Vagina (tissue), 2 donors: Measurements from ENCODE around the gene RBM3.

Source experiments
- POLR2A ChIP-seq, 2 donors: fragments of 450-650 bp; IDR thresholded peaks; one replicate each; pipeline ENCODE4 v1.6.1; 2017; ENCODE audit warnings: antibody characterized with exemption in 2 of 2, mild to moderate bottlenecking in 2 of 2, moderate library complexity in 2 of 2
- POLR2AphosphoS5 ChIP-seq, 2 donors: sonication (generic); formaldehyde crosslinking; IDR thresholded peaks; one replicate each; pipeline ENCODE4 v1.9.0; 2017; ENCODE audit warnings: antibody characterized with exemption in 2 of 2, mild to moderate bottlenecking in 2 of 2, low read depth in 1 of 2; ENCODE audit not compliant: insufficient read depth in 1 of 2
- TF ChIP-seq, protein P1 (sequence below), 3 experiments: fragments of 450-650 bp in 2 of 3; fragments of 200-600 bp in 1 of 3; sonication (generic) in 1 of 3; IDR thresholded peaks; one replicate each; pipeline ENCODE4 v1.5.1; 2017 to 2019; ENCODE audit warnings: antibody characterized with exemption in 3 of 3, mild to moderate bottlenecking in 2 of 3, moderate library complexity in 2 of 3

DNA sequence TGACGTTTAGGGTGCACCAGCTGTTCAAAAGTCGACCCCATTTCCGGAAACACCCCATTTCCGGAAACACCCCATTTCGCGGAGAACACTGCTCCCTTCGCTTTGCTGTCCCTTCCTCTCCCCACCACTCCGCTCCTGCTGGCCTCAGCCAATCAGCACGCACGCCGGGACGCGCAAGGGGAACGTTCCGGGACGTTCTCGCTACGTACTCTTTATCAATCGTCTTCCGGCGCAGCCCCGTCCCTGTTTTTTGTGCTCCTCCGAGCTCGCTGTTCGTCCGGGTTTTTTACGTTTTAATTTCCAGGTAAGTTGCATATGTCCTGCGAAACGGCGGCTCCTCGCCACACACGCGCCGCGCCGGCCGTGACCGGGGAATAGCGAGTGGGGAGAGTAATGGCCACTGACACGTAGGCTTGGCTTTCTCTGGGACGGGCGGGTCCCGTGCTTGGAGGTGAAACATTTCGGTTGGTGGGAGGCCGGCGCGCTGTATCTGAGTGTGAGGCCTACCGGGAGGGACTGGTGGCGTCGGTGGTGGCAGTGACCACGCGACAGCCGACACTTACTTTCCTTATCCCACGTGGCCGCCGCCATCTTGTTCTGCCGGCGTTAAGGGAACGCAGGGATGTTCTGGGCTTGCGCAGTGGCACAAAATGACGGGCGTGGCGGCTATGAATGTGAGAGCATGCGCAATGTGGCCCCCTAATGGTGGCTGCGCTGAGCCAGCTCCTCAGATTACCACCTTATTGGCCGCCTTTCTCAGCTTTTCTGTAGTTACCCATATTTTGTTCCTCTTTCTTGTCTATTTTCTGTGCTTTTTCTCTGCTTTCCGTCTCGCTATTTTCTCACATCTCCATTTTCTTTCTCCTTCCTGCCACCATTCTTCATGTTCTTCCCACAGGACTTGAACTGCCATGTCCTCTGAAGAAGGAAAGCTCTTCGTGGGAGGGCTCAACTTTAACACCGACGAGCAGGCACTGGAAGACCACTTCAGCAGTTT lies at the start of gene RBM3:
- TF ChIP-seq POLR2A (IDR thresholded peaks at IDR 0.05) (peak in 1 of 2 donors; percentile 67), POLR2AphosphoS5 (IDR thresholded peaks at IDR 0.05; ENCODE audit: insufficient read depth in 1 of 2, low read depth in 1 of 2) (peak; percentile 62 to 99)
- TF ChIP-seq, protein P1, sequence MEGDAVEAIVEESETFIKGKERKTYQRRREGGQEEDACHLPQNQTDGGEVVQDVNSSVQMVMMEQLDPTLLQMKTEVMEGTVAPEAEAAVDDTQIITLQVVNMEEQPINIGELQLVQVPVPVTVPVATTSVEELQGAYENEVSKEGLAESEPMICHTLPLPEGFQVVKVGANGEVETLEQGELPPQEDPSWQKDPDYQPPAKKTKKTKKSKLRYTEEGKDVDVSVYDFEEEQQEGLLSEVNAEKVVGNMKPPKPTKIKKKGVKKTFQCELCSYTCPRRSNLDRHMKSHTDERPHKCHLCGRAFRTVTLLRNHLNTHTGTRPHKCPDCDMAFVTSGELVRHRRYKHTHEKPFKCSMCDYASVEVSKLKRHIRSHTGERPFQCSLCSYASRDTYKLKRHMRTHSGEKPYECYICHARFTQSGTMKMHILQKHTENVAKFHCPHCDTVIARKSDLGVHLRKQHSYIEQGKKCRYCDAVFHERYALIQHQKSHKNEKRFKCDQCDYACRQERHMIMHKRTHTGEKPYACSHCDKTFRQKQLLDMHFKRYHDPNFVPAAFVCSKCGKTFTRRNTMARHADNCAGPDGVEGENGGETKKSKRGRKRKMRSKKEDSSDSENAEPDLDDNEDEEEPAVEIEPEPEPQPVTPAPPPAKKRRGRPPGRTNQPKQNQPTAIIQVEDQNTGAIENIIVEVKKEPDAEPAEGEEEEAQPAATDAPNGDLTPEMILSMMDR (IDR thresholded peaks at IDR 0.05): peak in 2 of 3 experiments; percentile 14 to 23
